ENCODE measurements around the gene ACVRL1. TPM values are rescaled to one million over a fixed set of nuclear protein-coding genes. Genes with fewer than 3 reads are reported as not detected.

The ACVRL1 gene
- total RNA-seq, 3 donors from 2014 or later (not counting 1 experiment from before 2014, with no cell fraction given), result 0.57 TPM; not detected in 2

DNA sequence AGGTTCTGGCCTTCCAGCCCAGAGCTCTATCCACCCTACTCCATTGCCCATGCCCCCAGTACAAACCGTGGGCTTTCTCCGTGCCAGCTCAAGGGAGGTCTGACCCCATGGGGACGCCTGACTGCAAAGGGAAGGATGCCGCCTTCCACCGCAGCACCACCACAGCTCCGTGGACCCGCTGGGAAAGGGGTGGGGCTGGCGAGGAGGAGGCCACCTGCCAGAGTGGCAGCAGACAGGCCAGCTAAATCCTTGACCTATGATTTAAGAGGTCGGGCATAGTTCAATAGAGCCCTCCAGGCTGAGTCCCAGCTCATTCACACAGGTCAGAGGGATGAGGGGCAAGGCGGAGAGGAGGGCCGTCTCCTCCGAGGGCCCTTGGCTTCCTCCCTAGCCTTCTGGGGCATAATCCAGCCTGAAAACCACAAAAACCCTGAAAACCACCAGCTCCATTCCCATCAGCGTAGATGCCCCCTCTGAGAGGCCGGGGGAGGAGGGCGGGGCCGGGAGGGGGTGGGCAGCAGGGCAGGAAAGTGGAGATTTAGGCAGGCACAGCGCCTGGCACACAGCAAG lies 43.9 kb upstream of the ACVRL1 start:
- Histone ChIP-seq H3K27me3 (ENCODE audit: control insufficient read depth, insufficient read depth, low read length) (peaks cover 25% of the 10 kb centered on the region), H3K27ac (ENCODE audit: low read length) (no peak overlapping the region), H3K4me1 (ENCODE audit: control insufficient read depth, insufficient read depth, low read length) (peaks cover 15% of the 10 kb centered on the region), H3K36me3 (ENCODE audit: control insufficient read depth, insufficient read depth, low read length) (no peaks in the 10 kb centered on the region), H3K9me3 (ENCODE audit: control insufficient read depth, insufficient read depth, low read length) (no peaks in the 10 kb centered on the region), H3K4me3 (ENCODE audit: low read length) (no peak overlapping the region)
- Mint-ChIP-seq H3K4me3 (peak overlapping the region; percentile 45), H3K27ac (no peak overlapping the region), H3K27me3 (ENCODE audit: low read depth in 2 of 2) (peaks cover 40 to 51% of the 10 kb centered on the region in 2 donors), H3K9me3 (no peaks in the 10 kb centered on the region), H3K4me1 (peaks cover 0 to 6% of the 10 kb centered on the region in 2 donors), H3K36me3 (no peaks in the 10 kb centered on the region)
- TF ChIP-seq, protein P1, sequence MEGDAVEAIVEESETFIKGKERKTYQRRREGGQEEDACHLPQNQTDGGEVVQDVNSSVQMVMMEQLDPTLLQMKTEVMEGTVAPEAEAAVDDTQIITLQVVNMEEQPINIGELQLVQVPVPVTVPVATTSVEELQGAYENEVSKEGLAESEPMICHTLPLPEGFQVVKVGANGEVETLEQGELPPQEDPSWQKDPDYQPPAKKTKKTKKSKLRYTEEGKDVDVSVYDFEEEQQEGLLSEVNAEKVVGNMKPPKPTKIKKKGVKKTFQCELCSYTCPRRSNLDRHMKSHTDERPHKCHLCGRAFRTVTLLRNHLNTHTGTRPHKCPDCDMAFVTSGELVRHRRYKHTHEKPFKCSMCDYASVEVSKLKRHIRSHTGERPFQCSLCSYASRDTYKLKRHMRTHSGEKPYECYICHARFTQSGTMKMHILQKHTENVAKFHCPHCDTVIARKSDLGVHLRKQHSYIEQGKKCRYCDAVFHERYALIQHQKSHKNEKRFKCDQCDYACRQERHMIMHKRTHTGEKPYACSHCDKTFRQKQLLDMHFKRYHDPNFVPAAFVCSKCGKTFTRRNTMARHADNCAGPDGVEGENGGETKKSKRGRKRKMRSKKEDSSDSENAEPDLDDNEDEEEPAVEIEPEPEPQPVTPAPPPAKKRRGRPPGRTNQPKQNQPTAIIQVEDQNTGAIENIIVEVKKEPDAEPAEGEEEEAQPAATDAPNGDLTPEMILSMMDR (IDR thresholded peaks at IDR 0.05), result no peak
- DNase-seq, result no peak
- intact Hi-C loops (cut with micrococcal nuclease), result no loop called here
- 11% methylated on average over 14 of the region's 17 CpGs for WGBS (ENCODE audit: insufficient coverage)
- peak in 1 of 3 donors; percentile 8 for ATAC-seq

DNA sequence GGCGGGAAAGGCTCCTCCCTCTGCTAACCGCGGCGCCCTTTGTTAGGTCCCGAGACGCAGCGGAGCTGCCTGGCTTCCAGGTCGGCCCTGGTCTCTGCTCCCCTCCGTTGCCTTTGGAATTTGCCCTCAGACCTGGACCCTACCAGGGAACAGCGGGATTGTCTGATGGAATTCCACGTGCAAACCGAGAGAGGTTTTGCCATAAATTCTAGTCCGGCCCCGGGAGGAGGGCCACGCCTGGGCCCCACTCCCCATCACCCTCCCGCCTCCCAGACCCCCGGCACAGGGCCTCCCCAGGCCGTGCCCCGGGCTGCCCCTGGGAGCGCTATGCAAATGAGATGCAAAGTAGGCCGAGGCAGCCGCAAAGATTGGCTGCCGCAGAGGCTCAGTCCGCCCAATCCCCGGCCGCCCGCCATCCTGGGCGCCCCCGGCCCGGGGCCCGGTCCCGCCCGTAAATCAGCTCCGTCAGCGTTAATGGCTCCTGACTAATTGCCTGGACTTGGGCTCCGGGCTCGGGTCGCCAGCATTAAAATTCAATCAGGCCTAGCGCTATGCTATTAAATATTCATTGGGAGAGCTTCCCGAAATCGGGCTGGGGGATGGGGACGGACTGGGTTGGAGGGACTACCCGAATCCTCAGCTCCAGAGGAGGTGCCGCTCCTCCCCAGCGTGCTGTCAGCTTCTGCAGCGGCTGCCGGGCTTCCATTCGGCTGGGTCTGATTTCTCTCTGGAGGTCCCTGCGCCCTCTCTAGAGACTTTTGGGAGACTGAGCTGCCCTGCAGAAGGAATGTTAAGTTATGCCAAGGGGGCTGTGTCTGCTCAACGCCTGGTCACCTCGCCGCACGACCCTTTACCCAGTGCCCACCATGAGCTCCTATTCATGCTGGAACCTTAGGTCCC lies 43.1 kb upstream of the ACVRL1 start:
- H3K36me3 ChIP-seq (ENCODE audit: control insufficient read depth, insufficient read depth, low read length), result no peaks in the 10 kb centered on the region
- no peaks in the 10 kb centered on the region for H3K9me3 ChIP-seq (ENCODE audit: control insufficient read depth, insufficient read depth, low read length)
- Mint-ChIP-seq H3K4me3 (peak overlapping the region; percentile 28), H3K36me3 (no peaks in the 10 kb centered on the region), H3K9me3 (no peaks in the 10 kb centered on the region), H3K4me1 (peaks cover 0 to 13% of the 10 kb centered on the region in 2 donors), H3K27me3 (ENCODE audit: low read depth in 2 of 2) (peaks cover 45 to 57% of the 10 kb centered on the region in 2 donors), H3K27ac (no peak overlapping the region)
- DNase-seq (peak in 1 of 2 donors; percentile 28), ATAC-seq (peak; percentile 48 to 80 (median 74))
- H3K27me3 ChIP-seq (ENCODE audit: control insufficient read depth, insufficient read depth, low read length), result peaks cover 30% of the 10 kb centered on the region
- TF ChIP-seq, protein P1 (IDR thresholded peaks at IDR 0.05), result no peak
- H3K4me3 ChIP-seq (ENCODE audit: low read length), result no peak overlapping the region
- peaks cover 22% of the 10 kb centered on the region for H3K4me1 ChIP-seq (ENCODE audit: control insufficient read depth, insufficient read depth, low read length)
- intact Hi-C loops (cut with micrococcal nuclease), result no loop called here
- H3K27ac ChIP-seq (ENCODE audit: low read length), result no peak overlapping the region
- WGBS (ENCODE audit: insufficient coverage), result 14% methylated on average over 53 of the region's 53 CpGs

DNA sequence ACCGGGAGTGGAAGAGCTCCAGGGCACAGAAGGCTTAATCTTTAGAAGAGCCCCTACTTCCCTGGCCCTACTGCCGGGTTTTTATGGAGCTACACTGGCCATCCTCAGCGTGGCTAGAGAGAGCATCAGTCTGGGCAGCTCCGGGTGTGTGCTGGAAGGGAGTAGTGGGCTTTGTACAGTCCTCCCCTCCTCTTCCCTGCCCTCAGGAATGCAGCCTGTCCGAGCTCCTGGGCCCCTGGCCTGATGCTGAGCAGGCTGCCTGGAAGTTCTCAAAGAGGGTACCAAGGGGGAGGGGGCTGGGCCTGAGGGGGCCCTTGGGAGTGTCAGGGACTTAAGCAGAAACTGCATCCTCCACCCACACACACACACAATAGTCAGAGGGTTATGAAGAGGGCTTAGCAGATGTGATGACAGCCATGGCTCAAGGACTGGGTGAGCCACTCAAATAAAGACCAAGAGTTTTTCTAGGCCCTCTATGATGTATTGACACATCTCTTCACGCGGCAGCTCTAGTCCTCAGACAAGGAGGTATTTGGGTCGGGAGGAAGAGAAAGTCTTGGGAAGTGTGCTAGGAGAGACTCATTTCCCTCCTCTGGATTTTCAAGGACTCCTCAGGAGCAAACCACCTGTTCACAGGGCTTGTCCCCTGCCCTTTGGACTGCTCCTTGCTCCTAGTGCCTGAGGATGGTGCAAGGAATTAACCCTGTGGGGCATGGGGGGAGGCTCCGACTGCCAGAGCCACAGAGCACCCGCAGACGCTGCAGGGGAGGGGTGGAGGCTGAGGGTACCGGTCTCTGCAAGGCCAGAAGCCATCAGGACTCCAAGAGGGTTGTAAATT lies 42.3 kb upstream of the ACVRL1 start:
- Mint-ChIP-seq H3K9me3 (no peaks in the 10 kb centered on the region), H3K4me3 (peak overlapping the region; percentile 28), H3K27ac (no peak overlapping the region), H3K4me1 (peaks cover 0 to 16% of the 10 kb centered on the region in 2 donors), H3K36me3 (no peaks in the 10 kb centered on the region), H3K27me3 (ENCODE audit: low read depth in 2 of 2) (peaks cover 47 to 62% of the 10 kb centered on the region in 2 donors)
- TF ChIP-seq, protein P1 (IDR thresholded peaks at IDR 0.05), result no peak
- H3K4me3 ChIP-seq (ENCODE audit: low read length), result no peak overlapping the region
- H3K4me1 ChIP-seq (ENCODE audit: control insufficient read depth, insufficient read depth, low read length), result peaks cover 29% of the 10 kb centered on the region
- ATAC-seq (no peak), DNase-seq (no peak)
- no peak overlapping the region for H3K27ac ChIP-seq (ENCODE audit: low read length)
- intact Hi-C loops (cut with micrococcal nuclease), result no loop called here
- no peaks in the 10 kb centered on the region for H3K36me3 ChIP-seq (ENCODE audit: control insufficient read depth, insufficient read depth, low read length)
- 86% methylated on average over 11 of the region's 12 CpGs for WGBS (ENCODE audit: insufficient coverage)
- H3K9me3 ChIP-seq (ENCODE audit: control insufficient read depth, insufficient read depth, low read length), result no peaks in the 10 kb centered on the region
- peaks cover 36% of the 10 kb centered on the region for H3K27me3 ChIP-seq (ENCODE audit: control insufficient read depth, insufficient read depth, low read length)
